Nucleus accumbens (tissue), 56 donors: ENCODE measurements around the gene DCAF15.

Experiments used
- DNase-seq, 56 donors: peaks; one replicate each; lab custom pipeline; 2025; lab: John Stamatoyannopoulos, UW

Gene DCAF15

GRCh38 chr19:13989487-13989886 is 37.2 kb downstream of the DCAF15 start:
- no peak for DNase-seq

GRCh38 chr19:13990085-13990484 is 37.8 kb downstream of the DCAF15 start:
- no peak for DNase-seq

- DNase-seq, result no peak
Measured at GRCh38 chr19:13992025-13992424, 39.7 kb downstream of the DCAF15 start.

- peak in 7 of 56 donors; percentile 11 to 44 (median 23) for DNase-seq
Measured at GRCh38 chr19:13993590-13994300, 41.4 kb downstream of the DCAF15 start.

GRCh38 chr19:13995017-13995728 is 42.9 kb downstream of the DCAF15 start:
- peak in 3 of 56 donors; percentile 30 to 32 (median 31) for DNase-seq

- no peak for DNase-seq
Measured at GRCh38 chr19:13995878-13996765, 43.8 kb downstream of the DCAF15 start.

- DNase-seq, result no peak
Measured at GRCh38 chr19:13996928-13997630, 44.8 kb downstream of the DCAF15 start.

- DNase-seq, result no peak
Measured at GRCh38 chr19:13997631-13997962, 45.3 kb downstream of the DCAF15 start.

GRCh38 chr19:13998426-13998825 is 46.1 kb downstream of the DCAF15 start:
- DNase-seq, result no peak

- no peak for DNase-seq
Measured at GRCh38 chr19:13999085-13999484, 46.8 kb downstream of the DCAF15 start.

- DNase-seq, result no peak
Measured at GRCh38 chr19:14000691-14001375, 48.5 kb downstream of the DCAF15 start.

GRCh38 chr19:14002571-14003250 is 50.4 kb downstream of the DCAF15 start:
- no peak for DNase-seq

- DNase-seq, result no peak
Measured at GRCh38 chr19:14003251-14004055, 51.1 kb downstream of the DCAF15 start.

GRCh38 chr19:14004619-14005348 is 52.5 kb downstream of the DCAF15 start:
- DNase-seq, result peak in 43 of 56 donors; percentile 3 to 70 (median 36)

- DNase-seq, result peak in 54 of 56 donors; percentile 29 to 88 (median 70)
Measured at GRCh38 chr19:14005349-14006084, 53.2 kb downstream of the DCAF15 start.

GRCh38 chr19:14006085-14006765 is 53.9 kb downstream of the DCAF15 start, which contains the start of gene RFX1:
RFX1 (minus strand) TSS chr19:14006320; CDS start chr19:13993843, 12,477 bp downstream.
- DNase-seq, result peak; percentile 94 to 100 (median 99)
